Chondrocyte (in vitro differentiated cells): ENCODE results near the gene NOTCH1. TPM values are rescaled to one million over a fixed set of nuclear protein-coding genes. Genes with fewer than 3 reads are reported as not detected.

Experiments
- DNase-seq: peaks from one replicate; pipeline ENCODE4 v3.0.0; 2021; ENCODE audit warnings: mixed read lengths, low spot score
- H3K27ac Mint-ChIP-seq: one replicate; pipeline ENCODE4 v1.8.0; 2021; ENCODE audit warnings: mild to moderate bottlenecking, moderate library complexity, mixed read lengths; ENCODE audit not compliant: unreplicated experiment
- H3K27me3 Mint-ChIP-seq: 2 replicates; pipeline ENCODE4 v1.8.0; 2021; ENCODE audit warnings: low read depth, mixed read lengths
- H3K36me3 Mint-ChIP-seq: 2 replicates; pipeline ENCODE4 v1.8.0; 2021; ENCODE audit warnings: low read depth, mixed read lengths
- H3K4me1 Mint-ChIP-seq: 2 replicates; pipeline ENCODE4 v1.8.0; 2021; ENCODE audit warnings: low read depth, mild to moderate bottlenecking, mixed read lengths
- H3K4me3 Mint-ChIP-seq: one replicate; pipeline ENCODE4 v1.8.0; 2021; ENCODE audit warnings: mild to moderate bottlenecking, moderate library complexity, mixed read lengths; ENCODE audit not compliant: unreplicated experiment
- H3K9me3 Mint-ChIP-seq: 2 replicates; pipeline ENCODE4 v1.8.0; 2021; ENCODE audit warnings: low read depth, mixed read lengths
- total RNA-seq: library from RNA; stranded (reverse); gene quantifications from 3 replicates; pipeline ENCODE4 v1.2.1, GENCODE V29; 2021
- TF ChIP-seq, protein P1 (sequence below): fragments of 200-600 bp; sonication (generic); IDR thresholded peaks from 2 replicates; pipeline ENCODE4 v1.5.0; 2021; ENCODE audit warnings: antibody characterized with exemption, mild to moderate bottlenecking, moderate library complexity

Gene NOTCH1
- total RNA-seq, 1 donor from 2014 or later = 28.7 TPM

DNA sequence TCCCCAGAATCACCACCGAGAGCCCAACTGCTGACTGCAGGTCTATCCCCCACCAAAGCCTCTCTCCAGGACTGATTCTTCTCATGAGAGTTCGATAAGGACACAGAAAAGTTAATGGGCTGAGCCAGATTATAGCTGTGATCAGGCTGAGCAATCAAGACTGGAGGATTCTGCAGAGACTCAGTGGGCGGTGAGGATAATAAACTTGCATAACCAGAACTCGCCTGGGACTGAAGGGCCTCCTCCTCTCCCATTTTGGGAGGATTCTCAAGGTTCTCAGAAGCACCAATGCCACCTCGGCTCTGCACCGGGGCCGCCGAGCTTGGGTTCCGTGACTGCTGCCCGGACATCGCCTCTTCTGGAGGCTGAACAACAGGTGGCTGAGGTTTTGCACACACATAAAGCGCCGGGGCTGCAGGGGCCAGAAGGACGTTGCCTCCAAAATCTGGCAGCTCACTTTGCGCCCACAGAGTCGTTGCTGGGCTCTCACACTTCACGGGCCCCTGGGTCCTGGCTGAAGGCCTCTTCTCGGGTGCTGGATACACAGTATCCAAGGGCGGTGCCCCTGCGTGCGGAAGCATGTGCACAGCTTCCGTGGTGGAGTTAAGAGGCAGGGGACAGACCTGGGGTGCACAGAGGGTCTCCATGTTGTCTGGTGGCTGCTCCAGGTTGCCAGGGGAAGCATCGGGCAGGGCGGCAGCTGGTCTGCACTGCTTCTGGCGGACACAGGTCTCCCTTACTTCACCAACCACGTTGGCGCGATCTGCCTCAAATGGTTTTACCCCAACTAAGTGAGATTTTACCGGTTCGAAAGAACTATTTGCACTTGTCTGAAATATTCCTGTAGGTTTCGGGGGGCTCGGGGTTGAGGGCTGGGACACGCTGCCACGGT lies 70.6 kb downstream of the NOTCH1 start:
- Mint-ChIP-seq H3K27ac (no peak overlapping the region), H3K4me3 (no peak overlapping the region), H3K4me1 (peaks cover 8% of the 10 kb centered on the region), H3K36me3 (peaks cover 18% of the 10 kb centered on the region), H3K9me3 (no peaks in the 10 kb centered on the region), H3K27me3 (no peaks in the 10 kb centered on the region)
- DNase-seq = no peak
- TF ChIP-seq, protein P1, sequence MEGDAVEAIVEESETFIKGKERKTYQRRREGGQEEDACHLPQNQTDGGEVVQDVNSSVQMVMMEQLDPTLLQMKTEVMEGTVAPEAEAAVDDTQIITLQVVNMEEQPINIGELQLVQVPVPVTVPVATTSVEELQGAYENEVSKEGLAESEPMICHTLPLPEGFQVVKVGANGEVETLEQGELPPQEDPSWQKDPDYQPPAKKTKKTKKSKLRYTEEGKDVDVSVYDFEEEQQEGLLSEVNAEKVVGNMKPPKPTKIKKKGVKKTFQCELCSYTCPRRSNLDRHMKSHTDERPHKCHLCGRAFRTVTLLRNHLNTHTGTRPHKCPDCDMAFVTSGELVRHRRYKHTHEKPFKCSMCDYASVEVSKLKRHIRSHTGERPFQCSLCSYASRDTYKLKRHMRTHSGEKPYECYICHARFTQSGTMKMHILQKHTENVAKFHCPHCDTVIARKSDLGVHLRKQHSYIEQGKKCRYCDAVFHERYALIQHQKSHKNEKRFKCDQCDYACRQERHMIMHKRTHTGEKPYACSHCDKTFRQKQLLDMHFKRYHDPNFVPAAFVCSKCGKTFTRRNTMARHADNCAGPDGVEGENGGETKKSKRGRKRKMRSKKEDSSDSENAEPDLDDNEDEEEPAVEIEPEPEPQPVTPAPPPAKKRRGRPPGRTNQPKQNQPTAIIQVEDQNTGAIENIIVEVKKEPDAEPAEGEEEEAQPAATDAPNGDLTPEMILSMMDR = no peak

DNA sequence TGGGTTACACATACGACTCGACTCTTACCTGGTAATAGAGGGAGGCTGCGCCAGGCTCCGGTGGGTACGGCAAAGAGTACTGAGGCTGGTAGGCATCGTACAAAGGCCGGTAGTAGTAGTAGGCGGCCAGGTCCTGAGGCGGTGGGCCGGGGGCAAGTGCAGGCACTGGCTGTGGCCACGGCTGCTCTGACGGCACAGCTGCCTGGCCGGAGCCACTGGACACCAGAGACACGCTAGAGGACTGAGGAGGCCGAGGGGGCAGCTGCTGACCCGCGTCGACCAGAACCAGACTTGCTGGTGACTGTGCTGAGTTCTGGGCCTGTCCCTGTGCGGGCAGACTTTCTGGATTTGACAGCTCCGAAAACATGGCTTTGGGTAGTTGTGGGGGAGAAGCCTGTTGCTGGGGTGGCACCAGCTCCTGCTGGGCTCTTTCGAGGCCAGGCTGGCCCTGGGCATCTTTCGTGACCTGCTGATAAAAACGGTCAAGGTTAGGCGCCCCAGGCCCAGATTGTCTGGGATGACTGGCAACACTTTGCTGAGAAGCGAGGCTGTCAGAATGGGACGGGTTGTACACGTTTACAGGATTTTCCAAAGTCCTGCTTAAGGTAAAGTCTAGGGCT lies 71.7 kb downstream of the NOTCH1 start:
- peaks cover 23% of the 10 kb centered on the region for H3K36me3 Mint-ChIP-seq
- no peaks in the 10 kb centered on the region for H3K9me3 Mint-ChIP-seq
- peaks cover 4% of the 10 kb centered on the region for H3K4me1 Mint-ChIP-seq
- DNase-seq = no peak
- H3K27ac Mint-ChIP-seq = no peak overlapping the region
- no peaks in the 10 kb centered on the region for H3K27me3 Mint-ChIP-seq
- no peak overlapping the region for H3K4me3 Mint-ChIP-seq
- TF ChIP-seq, protein P1 = no peak

DNA sequence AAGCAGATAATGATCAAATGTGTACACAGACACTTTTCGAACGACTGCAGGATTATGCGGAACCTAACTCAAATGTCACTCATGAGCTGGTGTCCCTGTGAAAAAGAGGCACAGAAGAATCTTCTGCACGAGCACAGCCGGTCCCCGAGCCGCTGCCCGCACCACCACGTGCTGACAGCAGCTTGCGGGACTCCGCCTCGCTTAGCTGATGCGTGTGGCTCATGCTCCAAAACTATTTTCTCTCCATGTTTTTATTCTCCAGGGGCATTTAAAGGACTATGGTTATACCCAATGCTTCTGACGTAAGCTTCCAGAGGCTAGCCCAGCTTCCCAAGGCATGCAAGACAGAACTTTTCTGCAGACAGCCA lies 72.5 kb downstream of the NOTCH1 start:
- no peak overlapping the region for H3K27ac Mint-ChIP-seq
- no peaks in the 10 kb centered on the region for H3K27me3 Mint-ChIP-seq
- H3K4me3 Mint-ChIP-seq = no peak overlapping the region
- no peaks in the 10 kb centered on the region for H3K4me1 Mint-ChIP-seq
- no peak for DNase-seq
- TF ChIP-seq, protein P1 = no peak
- no peaks in the 10 kb centered on the region for H3K9me3 Mint-ChIP-seq
- H3K36me3 Mint-ChIP-seq = peaks cover 25% of the 10 kb centered on the region

DNA sequence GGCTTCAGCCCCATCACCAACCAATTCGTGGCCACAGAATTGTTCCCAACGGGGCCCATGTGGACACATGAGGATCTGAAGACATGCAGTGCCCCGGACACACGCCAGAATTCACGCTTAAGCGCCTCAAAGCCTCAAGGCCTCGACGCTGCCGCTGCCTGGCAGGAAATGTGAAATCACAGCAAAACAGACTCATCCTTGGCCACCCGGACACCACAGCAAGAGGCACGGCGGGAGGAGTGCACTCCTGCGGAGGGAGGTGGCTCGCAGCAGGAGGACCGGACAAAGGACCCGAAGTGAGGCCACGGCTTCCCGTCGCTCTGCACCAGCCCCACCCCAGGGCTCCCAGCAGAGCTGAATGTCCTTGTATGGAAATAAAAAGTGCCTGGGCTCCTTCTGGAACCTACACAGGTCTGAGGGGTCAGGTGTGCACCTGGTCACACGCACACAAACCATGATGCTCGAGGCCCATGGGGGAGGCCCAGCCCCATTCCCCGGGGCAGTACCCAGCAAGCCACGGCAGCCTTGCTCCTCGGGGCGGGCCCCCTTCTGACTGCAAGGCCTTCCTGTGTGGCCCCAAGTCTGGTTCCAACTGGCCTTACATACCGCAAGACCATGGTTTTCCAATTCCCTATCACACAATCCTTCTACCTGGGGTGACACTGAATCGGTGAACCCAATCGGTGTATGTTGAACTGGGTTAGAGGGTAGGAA lies 73.1 kb downstream of the NOTCH1 start:
- peaks cover 25% of the 10 kb centered on the region for H3K36me3 Mint-ChIP-seq

More for the DNA sequence above, 73.1 kb downstream of the NOTCH1 start:
- no peaks in the 10 kb centered on the region for H3K9me3 Mint-ChIP-seq
- no peaks in the 10 kb centered on the region for H3K4me1 Mint-ChIP-seq
- no peak overlapping the region for H3K4me3 Mint-ChIP-seq
- DNase-seq = no peak
- TF ChIP-seq, protein P1 = no peak
- no peaks in the 10 kb centered on the region for H3K27me3 Mint-ChIP-seq
- no peak overlapping the region for H3K27ac Mint-ChIP-seq
